ENCODE measurements around the gene LRMDA. TPM values are rescaled to one million over a fixed set of nuclear protein-coding genes. Genes with fewer than 3 reads are reported as not detected.

Gene LRMDA
- total RNA-seq, 5 donors from 2014 or later (not counting 1 experiment from before 2014, with no cell fraction given) = 0.30 to 1.2 TPM; not detected in 3

DNA sequence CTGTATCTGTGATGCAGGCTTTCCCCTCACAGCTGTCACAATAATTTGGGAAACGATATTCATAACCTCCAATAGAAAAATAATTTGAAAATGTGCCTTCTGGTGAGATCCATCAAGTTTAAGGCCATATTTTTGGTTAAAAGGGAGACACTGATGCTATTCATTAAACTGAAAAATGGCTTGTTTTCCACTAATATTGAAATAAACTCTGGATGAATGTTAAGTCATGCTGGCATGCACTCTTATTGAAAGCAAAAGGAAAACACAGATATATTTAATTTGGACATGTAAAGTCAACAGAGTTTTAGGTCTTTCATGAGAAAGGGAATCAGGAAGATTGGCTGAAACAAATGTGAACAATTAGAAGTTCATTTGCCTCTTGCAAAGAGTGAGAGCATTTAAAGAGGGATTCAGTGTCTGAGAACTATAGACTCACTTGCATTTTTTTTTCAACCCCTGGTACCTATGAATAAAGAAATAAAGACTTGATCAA, 879.2 kb downstream of the LRMDA start:
- DNase-seq (no peak), ATAC-seq (replicated peaks in 1 of 4) (no peak)
- POLR2A ChIA-PET = no interaction called here
- no peaks in the 10 kb centered on the region for H3K9me3 Mint-ChIP-seq
- H3K4me1 Mint-ChIP-seq = no peaks in the 10 kb centered on the region
- Histone ChIP-seq H3K4me3 (ENCODE audit: control insufficient read depth in 1 of 2, extremely low read depth in 1 of 2, low read length in 1 of 2) (no peak overlapping the region), H3K4me1 (ENCODE audit: control insufficient read depth in 1 of 2, extremely low read depth in 1 of 2, insufficient read depth in 2 of 2, low read length in 2 of 2) (no peaks in the 10 kb centered on the region), H3K27ac (ENCODE audit: low read length) (no peak overlapping the region), H3K9me3 (no peaks in the 10 kb centered on the region), H3K36me3 (ENCODE audit: control insufficient read depth in 2 of 2, extremely low read depth in 1 of 2, insufficient read depth in 1 of 2, low read length in 1 of 2) (no peaks in the 10 kb centered on the region), H3K27me3 (replicated peaks in 1 of 2; ENCODE audit: control insufficient read depth in 2 of 2, extremely low read depth in 1 of 2, insufficient read depth in 2 of 2, low read length in 1 of 2) (no peaks in the 10 kb centered on the region)
- CTCF ChIA-PET = no interaction called here
- H3K36me3 Mint-ChIP-seq = no peaks in the 10 kb centered on the region
- H3K4me3 Mint-ChIP-seq = no peak overlapping the region
- no peaks in the 10 kb centered on the region for H3K27me3 Mint-ChIP-seq
- no CpG with 5 or more reads among the region's 1 CpG for WGBS (ENCODE audit: insufficient coverage)
- H3K27ac Mint-ChIP-seq = no peak overlapping the region

- no peaks in the 10 kb centered on the region for H3K36me3 ChIP-seq (ENCODE audit: control insufficient read depth in 2 of 2, extremely low read depth in 1 of 2, insufficient read depth in 1 of 2, low read length in 1 of 2)
- no peaks in the 10 kb centered on the region for H3K4me1 ChIP-seq (ENCODE audit: control insufficient read depth in 1 of 2, extremely low read depth in 1 of 2, insufficient read depth in 2 of 2, low read length in 2 of 2)
- Mint-ChIP-seq H3K27ac (no peak overlapping the region), H3K9me3 (no peaks in the 10 kb centered on the region), H3K4me1 (no peaks in the 10 kb centered on the region), H3K36me3 (no peaks in the 10 kb centered on the region), H3K4me3 (no peak overlapping the region), H3K27me3 (no peaks in the 10 kb centered on the region)
- DNase-seq (peak in 1 of 35 experiments; percentile 1), ATAC-seq (replicated peaks in 1 of 4) (no peak)
- 60% methylated on average over 2 of the region's 4 CpGs for WGBS (ENCODE audit: insufficient coverage)
- ChIA-PET CTCF (no interaction called here), POLR2A (no interaction called here)
- H3K4me3 ChIP-seq (ENCODE audit: control insufficient read depth in 1 of 2, extremely low read depth in 1 of 2, low read length in 1 of 2) = no peak overlapping the region
- no peaks in the 10 kb centered on the region for H3K9me3 ChIP-seq
- H3K27ac ChIP-seq (ENCODE audit: low read length) = no peak overlapping the region
- H3K27me3 ChIP-seq (replicated peaks in 1 of 2; ENCODE audit: control insufficient read depth in 2 of 2, extremely low read depth in 1 of 2, insufficient read depth in 2 of 2, low read length in 1 of 2) = no peaks in the 10 kb centered on the region
Observed at GRCh38 chr10:76311752-76312636, 880.6 kb downstream of the LRMDA start.

DNA sequence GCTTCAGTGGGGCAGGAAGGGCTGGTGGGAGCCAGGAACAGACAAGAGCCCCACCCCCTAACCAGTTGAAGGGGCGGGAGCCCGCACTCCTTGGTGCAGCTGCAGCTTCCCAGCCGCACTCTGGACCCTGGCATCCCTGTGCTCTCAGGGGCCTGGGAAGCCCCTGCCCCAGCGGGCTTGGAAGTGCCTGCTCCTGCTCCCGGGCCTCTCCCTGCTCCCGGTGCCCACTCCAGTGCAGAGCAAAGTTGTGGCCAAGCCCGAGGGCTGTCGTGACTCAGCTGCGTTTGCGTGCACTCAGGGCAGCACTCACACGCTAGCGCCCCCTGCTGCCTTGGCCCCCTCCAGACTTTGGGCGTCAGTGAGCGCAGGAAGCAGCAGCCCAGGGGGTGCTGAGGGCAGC, 883.8 kb downstream of the LRMDA start:
- Histone ChIP-seq H3K9me3 (no peaks in the 10 kb centered on the region), H3K27me3 (replicated peaks in 1 of 2; ENCODE audit: control insufficient read depth in 2 of 2, extremely low read depth in 1 of 2, insufficient read depth in 2 of 2, low read length in 1 of 2) (no peaks in the 10 kb centered on the region), H3K36me3 (ENCODE audit: control insufficient read depth in 2 of 2, extremely low read depth in 1 of 2, insufficient read depth in 1 of 2, low read length in 1 of 2) (no peaks in the 10 kb centered on the region), H3K4me3 (ENCODE audit: control insufficient read depth in 1 of 2, extremely low read depth in 1 of 2, low read length in 1 of 2) (no peak overlapping the region), H3K27ac (ENCODE audit: low read length) (no peak overlapping the region), H3K4me1 (ENCODE audit: control insufficient read depth in 1 of 2, extremely low read depth in 1 of 2, insufficient read depth in 2 of 2, low read length in 2 of 2) (no peaks in the 10 kb centered on the region)
- ATAC-seq (replicated peaks in 1 of 4) (no peak), DNase-seq (no peak)
- 93% methylated on average over 14 of the region's 14 CpGs for WGBS (ENCODE audit: insufficient coverage)
- Mint-ChIP-seq H3K9me3 (peaks cover 0 to 6% (median 3%) of the 10 kb centered on the region in 3 donors), H3K27me3 (no peaks in the 10 kb centered on the region), H3K27ac (no peak overlapping the region), H3K36me3 (no peaks in the 10 kb centered on the region), H3K4me3 (no peak overlapping the region), H3K4me1 (no peaks in the 10 kb centered on the region)
- CTCF ChIA-PET = no interaction called here
- POLR2A ChIA-PET = no interaction called here

DNA sequence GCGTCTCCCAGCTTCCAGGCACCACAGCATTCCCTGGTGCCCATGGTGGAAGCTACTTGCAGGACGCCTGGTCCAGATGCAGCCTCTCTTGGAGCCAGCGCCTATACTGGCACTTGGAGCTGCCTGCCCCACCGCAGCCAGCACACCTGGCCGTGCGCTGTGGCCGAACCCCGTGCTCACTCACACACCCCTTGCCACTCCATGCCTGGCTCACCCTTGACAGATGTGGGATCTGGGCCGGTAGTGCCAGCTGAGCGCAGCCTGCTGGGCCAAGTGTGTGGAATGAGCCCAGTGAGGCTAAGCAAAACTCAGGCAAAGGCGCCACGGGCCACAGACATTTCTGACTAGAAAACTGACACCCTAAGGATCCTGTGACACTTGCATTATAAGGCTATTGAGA, 884.8 kb downstream of the LRMDA start:
- no peak overlapping the region for H3K27ac Mint-ChIP-seq
- POLR2A ChIA-PET = no interaction called here
- 92% methylated on average over 6 of the region's 12 CpGs for WGBS (ENCODE audit: insufficient coverage)

GRCh38 chr10:76317078-76317477, 885.7 kb downstream of the LRMDA start:
- Histone ChIP-seq H3K27ac (ENCODE audit: low read length) (no peak overlapping the region), H3K4me3 (ENCODE audit: control insufficient read depth in 1 of 2, extremely low read depth in 1 of 2, low read length in 1 of 2) (no peak overlapping the region), H3K9me3 (no peaks in the 10 kb centered on the region), H3K27me3 (replicated peaks in 1 of 2; ENCODE audit: control insufficient read depth in 2 of 2, extremely low read depth in 1 of 2, insufficient read depth in 2 of 2, low read length in 1 of 2) (no peaks in the 10 kb centered on the region), H3K4me1 (ENCODE audit: control insufficient read depth in 1 of 2, extremely low read depth in 1 of 2, insufficient read depth in 2 of 2, low read length in 2 of 2) (no peaks in the 10 kb centered on the region), H3K36me3 (ENCODE audit: control insufficient read depth in 2 of 2, extremely low read depth in 1 of 2, insufficient read depth in 1 of 2, low read length in 1 of 2) (no peaks in the 10 kb centered on the region)
- H3K4me3 Mint-ChIP-seq = no peak overlapping the region
- peaks cover 0 to 6% (median 3%) of the 10 kb centered on the region in 3 donors for H3K9me3 Mint-ChIP-seq
- H3K27ac Mint-ChIP-seq = no peak overlapping the region
- POLR2A ChIA-PET = no interaction called here
- ATAC-seq (replicated peaks in 1 of 4) (no peak), DNase-seq (no peak)
- CTCF ChIA-PET = no interaction called here
- WGBS (ENCODE audit: insufficient coverage) = no CpG with 5 or more reads among the region's 4 CpGs
- no peaks in the 10 kb centered on the region for H3K4me1 Mint-ChIP-seq
- H3K36me3 Mint-ChIP-seq = no peaks in the 10 kb centered on the region
- H3K27me3 Mint-ChIP-seq = no peaks in the 10 kb centered on the region

More for the DNA sequence above, 884.8 kb downstream of the LRMDA start:
- H3K4me1 ChIP-seq (ENCODE audit: control insufficient read depth in 1 of 2, extremely low read depth in 1 of 2, insufficient read depth in 2 of 2, low read length in 2 of 2) = no peaks in the 10 kb centered on the region
- CTCF ChIA-PET = no interaction called here
- no peaks in the 10 kb centered on the region for H3K27me3 Mint-ChIP-seq
- no peaks in the 10 kb centered on the region for H3K4me1 Mint-ChIP-seq
- no peak overlapping the region for H3K4me3 Mint-ChIP-seq
- no peak overlapping the region for H3K27ac ChIP-seq (ENCODE audit: low read length)
- no peak for ATAC-seq (replicated peaks in 1 of 4)
- no peak overlapping the region for H3K4me3 ChIP-seq (ENCODE audit: control insufficient read depth in 1 of 2, extremely low read depth in 1 of 2, low read length in 1 of 2)
- H3K27me3 ChIP-seq (replicated peaks in 1 of 2; ENCODE audit: control insufficient read depth in 2 of 2, extremely low read depth in 1 of 2, insufficient read depth in 2 of 2, low read length in 1 of 2) = no peaks in the 10 kb centered on the region
- peaks cover 0 to 6% (median 3%) of the 10 kb centered on the region in 3 donors for H3K9me3 Mint-ChIP-seq
- no peaks in the 10 kb centered on the region for H3K9me3 ChIP-seq
- no peaks in the 10 kb centered on the region for H3K36me3 Mint-ChIP-seq
- H3K36me3 ChIP-seq (ENCODE audit: control insufficient read depth in 2 of 2, extremely low read depth in 1 of 2, insufficient read depth in 1 of 2, low read length in 1 of 2) = no peaks in the 10 kb centered on the region
- DNase-seq = no peak

- POLR2A ChIA-PET = no interaction called here
- no peaks in the 10 kb centered on the region for H3K36me3 ChIP-seq (ENCODE audit: control insufficient read depth in 2 of 2, extremely low read depth in 1 of 2, insufficient read depth in 1 of 2, low read length in 1 of 2)
- H3K27ac Mint-ChIP-seq = no peak overlapping the region
- no peaks in the 10 kb centered on the region for H3K27me3 ChIP-seq (replicated peaks in 1 of 2; ENCODE audit: control insufficient read depth in 2 of 2, extremely low read depth in 1 of 2, insufficient read depth in 2 of 2, low read length in 1 of 2)
- H3K4me3 ChIP-seq (ENCODE audit: control insufficient read depth in 1 of 2, extremely low read depth in 1 of 2, low read length in 1 of 2) = no peak overlapping the region
- ATAC-seq (replicated peaks in 1 of 4) (no peak), DNase-seq (no peak)
- peaks cover 0 to 6% (median 3%) of the 10 kb centered on the region in 3 donors for H3K9me3 Mint-ChIP-seq
- no peaks in the 10 kb centered on the region for H3K4me1 Mint-ChIP-seq
- no peaks in the 10 kb centered on the region for H3K9me3 ChIP-seq
- no peak overlapping the region for H3K4me3 Mint-ChIP-seq
- CTCF ChIA-PET = no interaction called here
- 64% methylated on average over 1 of the region's 2 CpGs for WGBS (ENCODE audit: insufficient coverage)
- H3K36me3 Mint-ChIP-seq = no peaks in the 10 kb centered on the region
- no peaks in the 10 kb centered on the region for H3K4me1 ChIP-seq (ENCODE audit: control insufficient read depth in 1 of 2, extremely low read depth in 1 of 2, insufficient read depth in 2 of 2, low read length in 2 of 2)
- H3K27ac ChIP-seq (ENCODE audit: low read length) = no peak overlapping the region
- no peaks in the 10 kb centered on the region for H3K27me3 Mint-ChIP-seq
Observed at GRCh38 chr10:76318211-76318610, 886.8 kb downstream of the LRMDA start.

All from T-cell (primary cell).